Muscle of leg (tissue), 11 donors: ENCODE results near the gene KCNQ1. TPM values are rescaled to one million over a fixed set of nuclear protein-coding genes. Genes with fewer than 3 reads are reported as not detected.
A peak's percentile ranks its signal among the peaks of the same experiment; 100 is the strongest.

ENCODE experiments used
- DNase-seq: peaks from one replicate; pipeline ENCODE4 v3.0.0; 2013
- H3K27ac ChIP-seq: one replicate; pipeline ENCODE4 v1.5.1; 2013; ENCODE audit warnings: mild to moderate bottlenecking, low read length, control low read depth
- H3K27me3 ChIP-seq: one replicate; pipeline ENCODE4 v1.6.1; 2013; ENCODE audit warnings: low read length; ENCODE audit not compliant: control insufficient read depth, insufficient read depth
- H3K36me3 ChIP-seq: one replicate; pipeline ENCODE4 v1.6.1; 2013; ENCODE audit warnings: low read length; ENCODE audit not compliant: control insufficient read depth, insufficient read depth
- H3K4me1 ChIP-seq: one replicate; pipeline ENCODE4 v1.6.1; 2013; ENCODE audit warnings: low read length; ENCODE audit not compliant: control insufficient read depth, insufficient read depth
- H3K4me3 ChIP-seq: one replicate; pipeline ENCODE4 v1.5.1; 2013; ENCODE audit warnings: low read length, control low read depth
- H3K9me3 ChIP-seq: replicated peaks from 2 replicates; pipeline ENCODE4 v1.6.1; 2013; ENCODE audit warnings: low read depth, low read length; ENCODE audit not compliant: control insufficient read depth
- WGBS: methylation state at CpG from one replicate; pipeline ENCODE4 v1.1.5; 2013; ENCODE audit warnings: missing lambda C conversion rate; ENCODE audit not compliant: insufficient coverage; 5-methylcytosine and 5-hydroxymethylcytosine counted together
- polyA plus RNA-seq, 8 donors: library from polyadenylated mRNA; unstranded; fragments of 120-200 nt; gene quantifications; one replicate each; pipeline versions ENCODE4 v1.2.1 to v1.2.3, GENCODE V29; 2013; ENCODE audit warnings: inconsistent platforms in 1 of 8, low replicate concordance in 1 of 8; ENCODE audit not compliant: insufficient read length in 8 of 8, insufficient read depth in 1 of 8
- total RNA-seq: library from RNA; stranded (reverse); fragments of 120-200 nt; gene quantifications from one replicate; pipeline ENCODE4 v1.2.4, GENCODE V29; 2013

Gene KCNQ1
- total and polyA plus RNA-seq, 9 donors: 0.84 to 4.1 (median 2.6) TPM

- H3K4me3 ChIP-seq: no peak overlapping the region
- H3K27me3 ChIP-seq: peaks cover 6% of the 10 kb centered on the region
- no peaks in the 10 kb centered on the region for H3K36me3 ChIP-seq
- H3K4me1 ChIP-seq: peaks cover 28% of the 10 kb centered on the region
- WGBS: 88% methylated on average over 2 of the region's 10 CpGs
- H3K27ac ChIP-seq: no peak overlapping the region
- no peaks in the 10 kb centered on the region for H3K9me3 ChIP-seq
- DNase-seq: no peak
Measured at GRCh38 chr11:2529173-2529572, 84.4 kb downstream of the KCNQ1 start.

GRCh38 chr11:2529636-2530035 lies 84.8 kb downstream of the KCNQ1 start:
- Histone ChIP-seq H3K36me3 (no peaks in the 10 kb centered on the region), H3K4me3 (no peak overlapping the region), H3K4me1 (peaks cover 33% of the 10 kb centered on the region), H3K27me3 (peaks cover 5% of the 10 kb centered on the region), H3K9me3 (no peaks in the 10 kb centered on the region), H3K27ac (no peak overlapping the region)
- 72% methylated on average over 13 of the region's 14 CpGs for WGBS
- DNase-seq: no peak

- peaks cover 4% of the 10 kb centered on the region for H3K27me3 ChIP-seq
- H3K4me1 ChIP-seq: peaks cover 40% of the 10 kb centered on the region
- no peak for DNase-seq
- H3K4me3 ChIP-seq: no peak overlapping the region
- no peaks in the 10 kb centered on the region for H3K9me3 ChIP-seq
- H3K36me3 ChIP-seq: no peaks in the 10 kb centered on the region
- no peak overlapping the region for H3K27ac ChIP-seq
- WGBS: 90% methylated on average over 15 of the region's 17 CpGs
Measured at GRCh38 chr11:2530131-2530854, 85.5 kb downstream of the KCNQ1 start.

- no peak overlapping the region for H3K27ac ChIP-seq
- no peak for DNase-seq
- H3K9me3 ChIP-seq: no peaks in the 10 kb centered on the region
- WGBS: 92% methylated on average over 10 of the region's 10 CpGs
- no peaks in the 10 kb centered on the region for H3K36me3 ChIP-seq
- no peak overlapping the region for H3K4me3 ChIP-seq
- peaks cover 4% of the 10 kb centered on the region for H3K27me3 ChIP-seq
- H3K4me1 ChIP-seq: peaks cover 44% of the 10 kb centered on the region
Measured at GRCh38 chr11:2530855-2531200, 86.0 kb downstream of the KCNQ1 start.

GRCh38 chr11:2531277-2531986 lies 86.6 kb downstream of the KCNQ1 start:
- 44% methylated on average over 14 of the region's 14 CpGs for WGBS
- Histone ChIP-seq H3K27ac (no peak overlapping the region), H3K4me1 (peaks cover 48% of the 10 kb centered on the region), H3K4me3 (no peak overlapping the region), H3K36me3 (no peaks in the 10 kb centered on the region), H3K9me3 (no peaks in the 10 kb centered on the region), H3K27me3 (peaks cover 4% of the 10 kb centered on the region)
- peak; percentile 76 for DNase-seq

- peaks cover 4% of the 10 kb centered on the region for H3K27me3 ChIP-seq
- no peak overlapping the region for H3K4me3 ChIP-seq
- H3K27ac ChIP-seq: no peak overlapping the region
- H3K36me3 ChIP-seq: no peaks in the 10 kb centered on the region
- WGBS: 75% methylated on average over 21 of the region's 21 CpGs
- peaks cover 50% of the 10 kb centered on the region for H3K4me1 ChIP-seq
- DNase-seq: no peak
- no peaks in the 10 kb centered on the region for H3K9me3 ChIP-seq
Measured at GRCh38 chr11:2531987-2532703, 87.3 kb downstream of the KCNQ1 start.

GRCh38 chr11:2532704-2533586 lies 88.1 kb downstream of the KCNQ1 start:
- no peaks in the 10 kb centered on the region for H3K36me3 ChIP-seq
- peaks cover 4% of the 10 kb centered on the region for H3K27me3 ChIP-seq
- H3K27ac ChIP-seq: peak overlapping the region; percentile 86
- peak; percentile 92 for DNase-seq
- 12% methylated on average over 43 of the region's 43 CpGs for WGBS
- H3K4me3 ChIP-seq: no peak overlapping the region
- H3K4me1 ChIP-seq: peaks cover 57% of the 10 kb centered on the region
- H3K9me3 ChIP-seq: no peaks in the 10 kb centered on the region

GRCh38 chr11:2533587-2534133 lies 88.9 kb downstream of the KCNQ1 start:
- peak overlapping the region; percentile 86 for H3K27ac ChIP-seq
- H3K36me3 ChIP-seq: no peaks in the 10 kb centered on the region
- no peak overlapping the region for H3K4me3 ChIP-seq
- 20% methylated on average over 19 of the region's 22 CpGs for WGBS
- H3K9me3 ChIP-seq: no peaks in the 10 kb centered on the region
- H3K27me3 ChIP-seq: peaks cover 2% of the 10 kb centered on the region
- DNase-seq: peak; percentile 92
- peaks cover 63% of the 10 kb centered on the region for H3K4me1 ChIP-seq

- H3K27ac ChIP-seq: no peak overlapping the region
- no peaks in the 10 kb centered on the region for H3K36me3 ChIP-seq
- 77% methylated on average over 26 of the region's 31 CpGs for WGBS
- no peaks in the 10 kb centered on the region for H3K9me3 ChIP-seq
- peaks cover 2% of the 10 kb centered on the region for H3K27me3 ChIP-seq
- peaks cover 70% of the 10 kb centered on the region for H3K4me1 ChIP-seq
- no peak for DNase-seq
- H3K4me3 ChIP-seq: no peak overlapping the region
Measured at GRCh38 chr11:2534134-2534956, 89.5 kb downstream of the KCNQ1 start.
